Hepatocyte (in vitro differentiated cells): ENCODE measurements around the gene TFEB.

ENCODE experiments used
- EZH2 ChIP-seq: fragments of 200-600 bp; sonication (generic); IDR thresholded peaks from 2 replicates; pipeline ENCODE4 v1.6.1; 2016; ENCODE audit warnings: antibody characterized with exemption, mild to moderate bottlenecking, borderline replicate concordance
- TF ChIP-seq, protein P1 (sequence below): fragments of 200-600 bp; sonication (generic); IDR thresholded peaks from 2 replicates; pipeline ENCODE4 v1.5.1; 2016; ENCODE audit warnings: antibody characterized with exemption, mild to moderate bottlenecking; ENCODE audit not compliant: poor library complexity

DNA sequence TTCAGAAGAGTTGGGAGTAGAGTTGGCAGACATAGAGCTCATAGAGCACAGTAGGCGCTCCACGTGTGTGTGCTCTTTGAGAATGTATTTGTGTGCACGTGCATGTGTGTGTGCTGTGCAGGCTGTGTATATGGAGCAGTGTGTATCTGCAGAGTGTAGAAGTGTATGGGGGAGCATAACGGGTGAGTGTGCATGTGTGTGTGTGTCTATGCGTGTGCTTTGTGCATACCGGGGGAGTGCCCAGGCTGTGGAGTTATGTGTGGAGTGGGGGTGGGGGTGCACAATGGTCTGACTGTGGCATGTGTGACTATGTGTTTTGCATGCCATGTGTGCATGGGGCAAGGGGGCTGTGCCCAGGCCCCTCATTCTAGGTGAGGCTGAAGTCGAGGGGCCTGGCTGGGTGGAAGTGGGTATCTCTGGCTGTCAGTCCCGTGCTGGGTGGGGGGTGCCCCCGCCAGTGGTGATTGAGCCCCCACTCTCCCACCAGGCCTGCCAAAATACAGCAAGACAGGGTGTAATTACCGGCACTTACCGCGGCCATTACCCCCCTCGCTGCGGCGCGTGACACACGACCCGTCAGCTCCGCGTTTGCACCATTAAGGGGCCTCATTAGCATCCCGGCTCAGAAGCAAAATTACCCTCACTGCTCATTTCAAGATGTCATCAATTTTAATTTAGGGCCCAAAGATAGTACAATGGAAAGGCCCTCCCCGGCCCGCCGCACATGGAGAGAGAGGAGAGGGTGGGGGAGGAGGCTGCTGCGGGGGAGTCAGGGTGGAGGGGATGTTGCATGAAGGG lies 58.1 kb downstream of the TFEB start:
- TF ChIP-seq, protein P1, sequence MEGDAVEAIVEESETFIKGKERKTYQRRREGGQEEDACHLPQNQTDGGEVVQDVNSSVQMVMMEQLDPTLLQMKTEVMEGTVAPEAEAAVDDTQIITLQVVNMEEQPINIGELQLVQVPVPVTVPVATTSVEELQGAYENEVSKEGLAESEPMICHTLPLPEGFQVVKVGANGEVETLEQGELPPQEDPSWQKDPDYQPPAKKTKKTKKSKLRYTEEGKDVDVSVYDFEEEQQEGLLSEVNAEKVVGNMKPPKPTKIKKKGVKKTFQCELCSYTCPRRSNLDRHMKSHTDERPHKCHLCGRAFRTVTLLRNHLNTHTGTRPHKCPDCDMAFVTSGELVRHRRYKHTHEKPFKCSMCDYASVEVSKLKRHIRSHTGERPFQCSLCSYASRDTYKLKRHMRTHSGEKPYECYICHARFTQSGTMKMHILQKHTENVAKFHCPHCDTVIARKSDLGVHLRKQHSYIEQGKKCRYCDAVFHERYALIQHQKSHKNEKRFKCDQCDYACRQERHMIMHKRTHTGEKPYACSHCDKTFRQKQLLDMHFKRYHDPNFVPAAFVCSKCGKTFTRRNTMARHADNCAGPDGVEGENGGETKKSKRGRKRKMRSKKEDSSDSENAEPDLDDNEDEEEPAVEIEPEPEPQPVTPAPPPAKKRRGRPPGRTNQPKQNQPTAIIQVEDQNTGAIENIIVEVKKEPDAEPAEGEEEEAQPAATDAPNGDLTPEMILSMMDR: no peak
- no peak for TF ChIP-seq EZH2
